SU-DHL-6 (cell line): ENCODE measurements around the gene ZNF284.

Source experiments
- H2AFZ ChIP-seq: fragments of 200-600 bp; sonication (generic); 2 replicates; pipeline ENCODE4 v1.6.1; 2014; ENCODE audit warnings: low read depth, mild to moderate bottlenecking, moderate library complexity, mixed read lengths, antibody characterized with exemption, low read length; ENCODE audit not compliant: severe bottlenecking
- H3F3A ChIP-seq: fragments of 200-600 bp; shearing (Covaris generic); 2 replicates; pipeline ENCODE4 v1.6.0; 2016; ENCODE audit warnings: antibody characterized with exemption, mild to moderate bottlenecking; ENCODE audit not compliant: insufficient read depth
- H3K27ac ChIP-seq: fragments of 200-600 bp; sonication (generic); 2 replicates; pipeline ENCODE4 v1.5.1; 2016; ENCODE audit warnings: low read depth, mild to moderate bottlenecking, low read length, moderate library complexity, mixed read lengths
- H3K27me3 ChIP-seq: fragments of 200-600 bp; sonication (generic), shearing (Covaris generic); 2 replicates; pipeline ENCODE4 v1.6.0; 2014; ENCODE audit warnings: mild to moderate bottlenecking, low read length
- H3K36me3 ChIP-seq: fragments of 200-600 bp; sonication (generic); 2 replicates; pipeline ENCODE4 v1.6.1; 2014; ENCODE audit warnings: mild to moderate bottlenecking, low read length, mixed read lengths
- H3K4me2 ChIP-seq: fragments of 300-600, 200-600 bp; shearing (Covaris generic), sonication (generic); 2 replicates; pipeline ENCODE4 v1.6.0; 2014; ENCODE audit warnings: low read length, low read depth, mild to moderate bottlenecking; ENCODE audit not compliant: poor library complexity, severe bottlenecking
- H3K4me3 ChIP-seq: fragments of 200-600 bp; sonication (generic); 2 replicates; pipeline ENCODE4 v1.5.1; 2014; ENCODE audit warnings: antibody characterized with exemption, low read length, mild to moderate bottlenecking, mixed read lengths; ENCODE audit not compliant: insufficient read depth, poor library complexity, severe bottlenecking
- H3K79me2 ChIP-seq: fragments of 200-600 bp; sonication (generic); 2 replicates; pipeline ENCODE4 v1.6.1; 2014; ENCODE audit warnings: mild to moderate bottlenecking, low read length, moderate library complexity; ENCODE audit not compliant: insufficient read depth
- H3K9ac ChIP-seq: fragments of 200-600 bp; sonication (generic); 2 replicates; pipeline ENCODE4 v1.7.0; 2014; ENCODE audit warnings: mild to moderate bottlenecking, low read length
- H3K9me2 ChIP-seq: fragments of 200-600 bp; sonication (generic); replicated peaks from 2 replicates; pipeline ENCODE4 v1.6.1; 2014; ENCODE audit warnings: low read length; ENCODE audit not compliant: insufficient read depth
- H3K9me3 ChIP-seq: fragments of 200-600 bp; sonication (generic); 2 replicates; pipeline ENCODE4 v1.6.1; 2014; ENCODE audit warnings: low read length, mixed read lengths; ENCODE audit not compliant: insufficient read depth
- H4K20me1 ChIP-seq: fragments of 200-600 bp; sonication (generic); 2 replicates; pipeline ENCODE4 v1.6.1; 2014; ENCODE audit warnings: low read depth, mild to moderate bottlenecking, antibody characterized with exemption, low read length, moderate library complexity, mixed read lengths
- CTCF ChIP-seq: fragments of 200-600 bp; sonication (generic); IDR thresholded peaks from one replicate; pipeline ENCODE4 v1.5.1; 2017; ENCODE audit warnings: antibody characterized with exemption, mild to moderate bottlenecking, low read length, moderate library complexity; ENCODE audit not compliant: insufficient read depth, poor library complexity, severe bottlenecking
- EZH2phosphoT487 ChIP-seq: fragments of 200-600 bp; sonication (generic), shearing (Covaris generic); conservative IDR thresholded peaks from 2 replicates; pipeline ENCODE4 v1.6.1; 2018; ENCODE audit warnings: mild to moderate bottlenecking, antibody characterized with exemption, low read length, moderate library complexity, mixed read lengths

ZNF284 gene

GRCh38 chr19:44026622-44027021, 45.3 kb upstream of the ZNF284 start:
- Histone ChIP-seq H3K27ac (no peak overlapping the region), H3K4me2 (no peak overlapping the region), H3K9me3 (no peaks in the 10 kb centered on the region; the same call in 1 of the 2 replicates), H3K9me2 (0 out of 2 replicates have a peak, but pooled peaks cover 3% of the 10 kb centered on the region), H3K9ac (no peak overlapping the region), H2AFZ (no peak overlapping the region), H3K4me3 (no peak overlapping the region), H4K20me1 (no peaks in the 10 kb centered on the region), H3K27me3 (no peaks in the 10 kb centered on the region), H3F3A (no peaks in the 10 kb centered on the region), H3K36me3 (no peaks in the 10 kb centered on the region), H3K79me2 (no peaks in the 10 kb centered on the region)
- TF ChIP-seq CTCF = no peak
- TF ChIP-seq EZH2phosphoT487 = no peak

- Histone ChIP-seq H3K79me2 (no peaks in the 10 kb centered on the region), H3K9me2 (0 out of 2 replicates have a peak, but pooled peaks cover 3% of the 10 kb centered on the region), H3K9me3 (peaks cover 8% of the 10 kb centered on the region; the same call in 1 of the 2 replicates), H3F3A (no peaks in the 10 kb centered on the region), H3K4me2 (no peak overlapping the region), H4K20me1 (no peaks in the 10 kb centered on the region), H3K27me3 (no peaks in the 10 kb centered on the region), H3K27ac (no peak overlapping the region), H2AFZ (no peak overlapping the region), H3K36me3 (no peaks in the 10 kb centered on the region), H3K9ac (no peak overlapping the region), H3K4me3 (no peak overlapping the region)
- TF ChIP-seq EZH2phosphoT487 (no peak), CTCF (no peak)
Observed at GRCh38 chr19:44032001-44032610, 39.9 kb upstream of the ZNF284 start.

GRCh38 chr19:44042147-44042546, 29.8 kb upstream of the ZNF284 start:
- Histone ChIP-seq H2AFZ (no peak overlapping the region), H3F3A (no peaks in the 10 kb centered on the region), H3K4me2 (no peak overlapping the region), H4K20me1 (no peaks in the 10 kb centered on the region), H3K79me2 (no peaks in the 10 kb centered on the region), H3K27ac (no peak overlapping the region), H3K4me3 (no peak overlapping the region), H3K27me3 (no peaks in the 10 kb centered on the region), H3K9me3 (no peaks in the 10 kb centered on the region), H3K9ac (no peak overlapping the region), H3K9me2 (no peaks in the 10 kb centered on the region), H3K36me3 (no peaks in the 10 kb centered on the region)
- TF ChIP-seq CTCF = no peak
- TF ChIP-seq EZH2phosphoT487 = no peak
